HepG2 (cell line): ENCODE measurements around the gene GRB2. TPM values are rescaled to one million over a fixed set of nuclear protein-coding genes. Genes with fewer than 3 reads are reported as not detected.
"Not testable (repeated sequence)": the region's sequence is repeated elsewhere in the genome, so short reads cannot be mapped to it uniquely, and the experiment has no call there.

ENCODE experiments used
- ATAC-seq: fragments of 200-7000 bp; cut with Tn5 transposase; 3 replicates; pipeline ENCODE4 v1.9.1; 2020; ENCODE audit warnings: mild to moderate bottlenecking, moderate library complexity
- BruUV-seq: library from RNA; stranded (reverse); fragments of 400-500 nt; replicated peaks from 2 replicates; lab custom pipeline; 2021; lab: Mats Ljungman, UMichigan
- CTCF ChIA-PET: fragments of 300-600 bp; formaldehyde crosslinking; extraction: SDS; loops from one replicate; lab custom pipeline; 2021; ENCODE audit warnings: low total read pairs, inconsistent platforms, low intra/inter-chr PET ratio; lab: Yijun Ruan, JAX
- POLR2A ChIA-PET: fragments of 350-600 bp; sonication (Branson Sonifier 250); formaldehyde crosslinking; loops from one replicate; lab custom pipeline; 2020; ENCODE audit warnings: antibody characterized with exemption, inconsistent platforms; lab: Yijun Ruan, JAX
- DNase-seq: peaks from one replicate; pipeline ENCODE4 v3.0.0-alpha.2; 2015; ENCODE audit warnings: low spot score
- FAIRE-seq: peaks from 3 replicates; lab custom pipeline; 2011; peaks lifted over from hg19 to GRCh38; lab: Jason Lieb, UNC
- H2AFZ ChIP-seq: one replicate; pipeline ENCODE4 v1.6.1; 2011; ENCODE audit warnings: low read length, inconsistent platforms
- H3K27ac ChIP-seq: fragments of 300-600 bp; 3 replicates; pipeline ENCODE4 v1.8.0; 2011; ENCODE audit warnings: mixed run types, mild to moderate bottlenecking, mixed read lengths, low read length, inconsistent platforms; ENCODE audit not compliant: insufficient read depth; ENCODE audit errors: extremely low read length
- H3K27me3 ChIP-seq, 2 experiments: fragments of 200-600 bp in 1 of 2; 2 replicates in 1 of 2; 3 replicates in 1 of 2; pipeline versions ENCODE4 v1.6.0 to v1.8.0; 2011; ENCODE audit warnings: low read length in 2 of 2, mild to moderate bottlenecking in 2 of 2, moderate library complexity in 2 of 2, inconsistent platforms in 1 of 2; ENCODE audit not compliant: insufficient read depth in 2 of 2, control insufficient read depth in 1 of 2
- H3K36me3 ChIP-seq, 2 experiments: fragments of 200-600 bp in 1 of 2; replicated peaks in 1 of 2; 2 replicates in 1 of 2; 3 replicates in 1 of 2; pipeline versions ENCODE4 v1.5.1 to v1.8.0; 2011; ENCODE audit warnings: low read length in 2 of 2, inconsistent platforms in 1 of 2; ENCODE audit not compliant: insufficient read depth in 2 of 2, control insufficient read depth in 1 of 2
- H3K4me1 ChIP-seq: 2 replicates; pipeline ENCODE4 v1.5.1; 2012; ENCODE audit warnings: low read length, inconsistent platforms; ENCODE audit not compliant: insufficient read depth
- H3K4me2 ChIP-seq: 2 replicates; pipeline ENCODE4 v1.6.0; 2011; ENCODE audit warnings: low read depth, low read length, inconsistent platforms
- H3K4me3 ChIP-seq, 3 experiments: fragments of 200-600 bp in 1 of 3; sonication (generic), shearing (Covaris generic) in 1 of 3; replicated peaks in 1 of 3; 2 replicates each; pipeline ENCODE4 v1.5.1; 2011 to 2016; ENCODE audit warnings: low read length in 3 of 3, inconsistent platforms in 2 of 3, low read depth in 2 of 3, mild to moderate bottlenecking in 2 of 3, control low read depth in 1 of 3, mixed read lengths in 1 of 3; ENCODE audit not compliant: insufficient read depth in 1 of 3
- H3K79me2 ChIP-seq: one replicate; pipeline ENCODE4 v1.6.1; 2011; ENCODE audit warnings: low read length, inconsistent platforms; ENCODE audit not compliant: insufficient read depth
- H3K9ac ChIP-seq: 2 replicates; pipeline ENCODE4 v1.6.0; 2011; ENCODE audit warnings: mild to moderate bottlenecking, low read depth, low read length, inconsistent platforms; ENCODE audit not compliant: insufficient read depth
- H3K9me3 ChIP-seq: 2 replicates; pipeline ENCODE4 v1.5.1; 2012; ENCODE audit warnings: mild to moderate bottlenecking, low read length
- H4K20me1 ChIP-seq: 2 replicates; pipeline ENCODE4 v1.6.0; 2011; ENCODE audit warnings: inconsistent platforms, mild to moderate bottlenecking, low read length, moderate library complexity; ENCODE audit not compliant: insufficient read depth
- GFI1 ChIP-seq: sonication (generic); formaldehyde crosslinking; IDR thresholded peaks from 2 replicates; pipeline ENCODE4 v1.5.0; 2020; ENCODE audit warnings: missing genetic modification reagents, mild to moderate bottlenecking, borderline replicate concordance
- KDM1A ChIP-seq: IDR thresholded peaks from 2 replicates; pipeline ENCODE4 v1.6.1; 2016; ENCODE audit warnings: missing compliant biosample characterization
- RCOR2 ChIP-seq: IDR thresholded peaks from 2 replicates; pipeline ENCODE4 v1.6.1; 2016; ENCODE audit warnings: missing biosample characterization, missing genetic modification reagents
- SAP130 ChIP-seq: IDR thresholded peaks from 2 replicates; pipeline ENCODE4 v1.6.1; 2016; ENCODE audit warnings: low read depth
- SOX5 ChIP-seq: IDR thresholded peaks from 2 replicates; pipeline ENCODE4 v1.6.1; 2016; ENCODE audit warnings: borderline replicate concordance
- TEAD3 ChIP-seq: optimal IDR thresholded peaks from 2 replicates; pipeline ENCODE3; 2016; ENCODE audit warnings: borderline replicate concordance
- ZMYM2 ChIP-seq: sonication (generic); formaldehyde crosslinking; IDR thresholded peaks from 2 replicates; pipeline ENCODE4 v1.8.0; 2022; ENCODE audit warnings: mild to moderate bottlenecking, missing genetic modification reagents
- ZMYM3 ChIP-seq: sonication (generic); formaldehyde crosslinking; IDR thresholded peaks from 2 replicates; pipeline ENCODE4 v1.5.1; 2020; ENCODE audit warnings: mild to moderate bottlenecking, missing genetic modification reagents
- ZNF263 ChIP-seq: sonication (generic); formaldehyde crosslinking; IDR thresholded peaks from 2 replicates; pipeline ENCODE4 v1.4.0; 2020; ENCODE audit warnings: missing genetic modification reagents
- ZNF441 ChIP-seq: sonication (generic); formaldehyde crosslinking; IDR thresholded peaks from 2 replicates; pipeline ENCODE4 v1.7.0; 2021; ENCODE audit warnings: missing genetic modification reagents, borderline replicate concordance
- ZNF460 ChIP-seq: sonication (generic); formaldehyde crosslinking; IDR thresholded peaks from 2 replicates; pipeline ENCODE4 v1.5.1; 2020; ENCODE audit warnings: missing genetic modification reagents, mild to moderate bottlenecking, borderline replicate concordance
- WGBS: methylation state at CpG from one replicate; pipeline ENCODE4 v1.1.6; 2017; ENCODE audit warnings: low lambda C conversion rate; 5-methylcytosine and 5-hydroxymethylcytosine counted together
- in situ Hi-C: cut with HindIII; loops from 2 replicates; pipeline ENCODE4 v1.10.0; 2017; ENCODE audit warnings: low pct_unique_long_range_greater_than_20kb; ENCODE audit not compliant: extremely low pct_ligation_motif_present
- intact Hi-C: fragments of 100-400 bp; cut with micrococcal nuclease; formaldehyde crosslinking; loops from one replicate; pipeline ENCODE4 v1.10.0; 2022; ENCODE audit not compliant: unreplicated experiment
- polyA plus RNA-seq, 8 experiments: library from polyadenylated mRNA; depleted of rRNA in 3 of 8; stranded (reverse) in 7 of 8; unstranded in 1 of 8; fragments of >200 nt; fragmentation: Illumina TruSeq in 4 of 8; extraction: Trizol in 4 of 8; gene quantifications; 2 replicates each; pipeline versions ENCODE4 v1.2.1 to v1.2.3, GENCODE V29; 2011 to 2016; ENCODE audit warnings: low read depth in 4 of 8, missing spikeins in 1 of 8, mixed read lengths in 1 of 8; ENCODE audit not compliant: insufficient read depth in 1 of 8
- total RNA-seq, 5 experiments: library from RNA; depleted of rRNA; stranded (reverse); fragments of >200 nt; fragmentation: Illumina TruSeq; extraction: Trizol; gene quantifications; 2 replicates each; pipeline ENCODE4 v1.2.3, GENCODE V29; 2016; ENCODE audit warnings: low read depth in 1 of 5
- TF ChIP-seq, protein P1 (sequence below): sonication (generic); formaldehyde crosslinking; IDR thresholded peaks from 2 replicates; pipeline ENCODE4 v1.5.0; 2020; ENCODE audit warnings: mild to moderate bottlenecking, missing genetic modification reagents

Gene GRB2
- total and polyA plus RNA-seq, 2 of the 13 experiments (the other 11 are each of a cell fraction or from before 2014, with no cell fraction given) = 84.6 to 92.3 TPM

DNA sequence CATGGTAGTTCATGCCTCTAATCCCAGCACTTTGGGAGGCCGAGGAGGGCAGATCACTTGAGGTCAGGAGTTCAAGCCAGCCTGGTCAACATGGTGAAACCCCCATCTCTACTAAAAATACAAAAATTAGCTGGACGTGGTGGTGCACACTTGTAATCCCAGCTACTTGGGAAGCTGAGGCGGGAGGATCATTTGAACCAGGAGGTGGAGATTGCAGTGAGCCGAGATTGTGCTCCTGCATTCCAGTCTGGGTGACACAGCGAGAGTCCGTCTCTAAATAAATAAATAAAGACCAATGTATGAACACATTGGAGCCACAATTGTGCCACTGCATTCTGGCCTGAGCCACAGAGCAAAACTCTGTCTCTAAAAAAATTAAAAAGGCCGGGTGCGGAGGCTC, 31.9 kb upstream of the GRB2 start:
- H3K79me2 ChIP-seq, CTCF ChIA-PET, H3K4me3 ChIP-seq, H2AFZ ChIP-seq, FAIRE-seq, H3K36me3 ChIP-seq, H4K20me1 ChIP-seq, in situ Hi-C loops, intact Hi-C loops, BruUV-seq, H3K9ac ChIP-seq, H3K27me3 ChIP-seq, H3K27ac ChIP-seq, H3K9me3 ChIP-seq: not testable (repeated sequence)
- peak; percentile 47 for DNase-seq
- peak; percentile 46 for ATAC-seq
- peak; percentile 97 for TF ChIP-seq ZNF460 (CRISPR knock-in tag)
- TF ChIP-seq ZNF441 = peak; percentile 91
- TF ChIP-seq, protein P1, sequence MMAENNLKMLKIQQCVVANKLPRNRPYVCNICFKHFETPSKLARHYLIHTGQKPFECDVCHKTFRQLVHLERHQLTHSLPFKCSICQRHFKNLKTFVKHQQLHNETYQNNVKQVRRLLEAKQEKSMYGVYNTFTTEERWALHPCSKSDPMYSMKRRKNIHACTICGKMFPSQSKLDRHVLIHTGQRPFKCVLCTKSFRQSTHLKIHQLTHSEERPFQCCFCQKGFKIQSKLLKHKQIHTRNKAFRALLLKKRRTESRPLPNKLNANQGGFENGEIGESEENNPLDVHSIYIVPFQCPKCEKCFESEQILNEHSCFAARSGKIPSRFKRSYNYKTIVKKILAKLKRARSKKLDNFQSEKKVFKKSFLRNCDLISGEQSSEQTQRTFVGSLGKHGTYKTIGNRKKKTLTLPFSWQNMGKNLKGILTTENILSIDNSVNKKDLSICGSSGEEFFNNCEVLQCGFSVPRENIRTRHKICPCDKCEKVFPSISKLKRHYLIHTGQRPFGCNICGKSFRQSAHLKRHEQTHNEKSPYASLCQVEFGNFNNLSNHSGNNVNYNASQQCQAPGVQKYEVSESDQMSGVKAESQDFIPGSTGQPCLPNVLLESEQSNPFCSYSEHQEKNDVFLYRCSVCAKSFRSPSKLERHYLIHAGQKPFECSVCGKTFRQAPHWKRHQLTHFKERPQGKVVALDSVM (CRISPR knock-in tag) = peak; percentile 65
- peak; percentile 75 for TF ChIP-seq TEAD3 (CRISPR knock-in tag)
- 0 out of 2 replicates have a peak, but pooled peaks have one; percentile 9 for TF ChIP-seq SOX5 (CRISPR knock-in tag)
- peak; percentile 85 for TF ChIP-seq ZNF263 (CRISPR knock-in tag)
- TF ChIP-seq RCOR2 (CRISPR knock-in tag) = 0 out of 2 replicates have a peak, but pooled peaks have one; percentile 24
- TF ChIP-seq ZMYM2 (CRISPR knock-in tag) = 0 out of 2 replicates have a peak, but pooled peaks have one; percentile 34
- TF ChIP-seq ZMYM3 (CRISPR knock-in tag) = peak; percentile 73; the same call in 1 of the 2 replicates
- TF ChIP-seq KDM1A (CRISPR knock-in tag) = peak; percentile 67; the same call in 1 of the 2 replicates
- peak; percentile 19; the same call in 1 of the 2 replicates for TF ChIP-seq SAP130 (CRISPR knock-in tag)
- TF ChIP-seq GFI1 (CRISPR knock-in tag) = peak; percentile 27; the same call in 1 of the 2 replicates
- peaks cover 76% of the 10 kb centered on the region for H3K4me1 ChIP-seq
- peak overlapping the region; percentile 23; the same call in 1 of the 2 replicates for H3K4me2 ChIP-seq
- POLR2A ChIA-PET = interaction anchor here (1.6 kb wide), 1 partner anchor 19 kb away, joined by 4 read pairs; the partner anchor contains the start of gene TMEM94
- WGBS = 21% methylated on average over 8 of the region's 8 CpGs
